NOMO-1 (cell line): ENCODE results near the gene PLSCR4.
"Not testable (repeated sequence)": the region's sequence is repeated elsewhere in the genome, so short reads cannot be mapped to it uniquely, and the experiment has no call there.

Experiments
- DNase-seq, 2 experiments: peaks; one replicate each; lab custom pipeline; 2025; ENCODE audit not compliant: unreplicated experiment in 2 of 2; lab: John Stamatoyannopoulos, UW

The PLSCR4 gene

GRCh38 chr3:146249921-146250320, 984 bp downstream of the PLSCR4 start:
- no peak for DNase-seq

GRCh38 chr3:146247911-146248310, 3.0 kb downstream of the PLSCR4 start:
- DNase-seq = no peak

- no peak for DNase-seq
Observed at GRCh38 chr3:146246526-146246925, 4.4 kb downstream of the PLSCR4 start.

- DNase-seq = no peak
Observed at GRCh38 chr3:146243559-146243958, 7.3 kb downstream of the PLSCR4 start.

- DNase-seq = no peak
Observed at GRCh38 chr3:146241523-146242240, 9.2 kb downstream of the PLSCR4 start.

GRCh38 chr3:146233487-146233886, 17.4 kb downstream of the PLSCR4 start:
- no peak for DNase-seq

GRCh38 chr3:146227486-146227885, 23.4 kb downstream of the PLSCR4 start:
- DNase-seq = no peak

- DNase-seq = no peak
Observed at GRCh38 chr3:146226881-146227280, 24.0 kb downstream of the PLSCR4 start.

- not testable (repeated sequence) for DNase-seq
Observed at GRCh38 chr3:146225458-146225857, 25.4 kb downstream of the PLSCR4 start.

GRCh38 chr3:146223401-146224373, 27.2 kb downstream of the PLSCR4 start:
- no peak for DNase-seq

- DNase-seq = no peak
Observed at GRCh38 chr3:146222204-146223046, 28.5 kb downstream of the PLSCR4 start.

GRCh38 chr3:146221276-146221675, 29.6 kb downstream of the PLSCR4 start:
- no peak for DNase-seq

- peak in 1 of 2 experiments; percentile 30 for DNase-seq
Observed at GRCh38 chr3:146218880-146219866, 31.7 kb downstream of the PLSCR4 start.

GRCh38 chr3:146217324-146217723, 33.6 kb downstream of the PLSCR4 start:
- DNase-seq = no peak

GRCh38 chr3:146214493-146214892, 36.4 kb downstream of the PLSCR4 start:
- no peak for DNase-seq

- no peak for DNase-seq
Observed at GRCh38 chr3:146209371-146209770, 41.5 kb downstream of the PLSCR4 start.

GRCh38 chr3:146203776-146204175, 47.1 kb downstream of the PLSCR4 start:
- no peak for DNase-seq

GRCh38 chr3:146200461-146201220, 50.3 kb downstream of the PLSCR4 start:
- DNase-seq = no peak

- no peak for DNase-seq
Observed at GRCh38 chr3:146199762-146200161, 51.1 kb downstream of the PLSCR4 start.
